ENCODE results near the gene CNPY1.

Gene CNPY1

DNA sequence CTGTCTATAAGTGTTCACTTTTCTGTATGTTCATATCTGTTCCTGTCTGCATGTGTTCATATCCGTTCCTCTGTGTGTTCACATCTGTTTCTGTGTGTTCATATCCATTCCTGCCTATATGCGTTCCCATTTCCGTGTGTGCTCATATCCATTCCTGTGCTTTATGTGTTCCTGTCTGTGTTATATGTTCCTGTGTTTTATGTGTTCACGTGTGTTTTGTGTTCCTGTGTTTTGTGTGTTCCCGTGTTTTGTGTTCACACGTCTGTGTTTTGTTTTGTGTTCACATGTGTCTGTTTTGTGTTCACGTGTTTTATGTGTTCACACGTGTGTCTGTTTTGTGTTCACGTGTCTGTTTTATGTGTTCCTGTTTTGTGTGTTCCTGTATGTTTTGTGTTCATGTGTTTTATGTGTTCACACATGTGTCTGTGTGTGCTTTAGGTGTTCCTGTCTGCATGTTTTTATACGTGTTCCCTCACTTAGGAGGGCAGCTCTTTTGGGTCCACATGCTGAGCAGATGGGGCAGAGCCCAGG is 42.2 kb upstream of the CNPY1 start:
- H3K27ac ChIP-seq = no peak overlapping the region
- no peak for TF ChIP-seq ZFX (IDR thresholded peaks at IDR 0.05)
- TF ChIP-seq CTCF (conservative IDR thresholded peaks at IDR 0.05) = no peak

DNA sequence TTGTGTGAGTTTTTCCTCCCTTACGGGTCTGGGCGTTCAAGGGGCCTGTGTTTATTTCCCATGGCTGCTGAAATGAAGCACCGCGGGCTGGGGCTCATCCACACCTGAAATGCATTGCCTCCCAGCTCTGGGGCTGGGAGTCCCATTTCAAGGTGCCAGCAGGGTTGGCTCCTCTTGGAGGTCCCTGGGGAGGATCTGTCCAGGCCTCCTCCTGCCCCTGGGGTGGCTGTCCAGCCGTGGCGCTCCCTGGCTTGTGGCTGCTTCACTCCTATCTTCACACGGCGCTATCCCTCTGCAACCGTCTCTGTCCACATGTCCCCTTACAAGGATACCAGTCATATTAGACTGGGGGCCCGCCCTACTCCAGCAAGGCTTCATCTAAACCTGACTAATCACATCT is 41.1 kb upstream of the CNPY1 start:
- TF ChIP-seq CTCF (conservative IDR thresholded peaks at IDR 0.05) (no peak), ZFX (IDR thresholded peaks at IDR 0.05) (no peak)
- no peak overlapping the region for H3K27ac ChIP-seq

- TF ChIP-seq ZFX (IDR thresholded peaks at IDR 0.05) (no peak), CTCF (conservative IDR thresholded peaks at IDR 0.05) (no peak)
- H3K27ac ChIP-seq = no peak overlapping the region
These were observed 40.6 kb upstream of the CNPY1 start for GRCh38 chr7:155586843-155587440.

- TF ChIP-seq ZFX (IDR thresholded peaks at IDR 0.05) (no peak), CTCF (conservative IDR thresholded peaks at IDR 0.05) (no peak)
- H3K27ac ChIP-seq = no peak overlapping the region
These were observed 39.6 kb upstream of the CNPY1 start for GRCh38 chr7:155585951-155586350.

DNA sequence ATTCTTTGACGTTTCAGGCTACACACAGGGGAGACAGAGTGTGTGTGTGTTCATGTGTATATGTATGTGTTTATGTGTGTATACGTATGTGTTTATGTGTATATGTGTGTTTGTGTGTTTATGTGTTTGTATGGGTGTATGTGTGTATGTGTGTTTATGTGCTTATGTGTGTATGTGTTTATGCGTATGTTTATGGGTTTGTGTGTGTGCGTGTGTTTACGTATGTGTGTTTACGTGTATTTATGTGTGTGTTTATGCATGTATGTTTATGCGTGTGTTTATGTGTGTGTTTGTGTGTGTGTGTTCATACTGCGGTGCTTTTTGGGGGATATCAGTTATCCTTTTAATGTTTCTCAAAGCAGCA is 39.2 kb upstream of the CNPY1 start:
- TF ChIP-seq ZFX (IDR thresholded peaks at IDR 0.05) (no peak), CTCF (conservative IDR thresholded peaks at IDR 0.05) (no peak)
- no peak overlapping the region for H3K27ac ChIP-seq

DNA sequence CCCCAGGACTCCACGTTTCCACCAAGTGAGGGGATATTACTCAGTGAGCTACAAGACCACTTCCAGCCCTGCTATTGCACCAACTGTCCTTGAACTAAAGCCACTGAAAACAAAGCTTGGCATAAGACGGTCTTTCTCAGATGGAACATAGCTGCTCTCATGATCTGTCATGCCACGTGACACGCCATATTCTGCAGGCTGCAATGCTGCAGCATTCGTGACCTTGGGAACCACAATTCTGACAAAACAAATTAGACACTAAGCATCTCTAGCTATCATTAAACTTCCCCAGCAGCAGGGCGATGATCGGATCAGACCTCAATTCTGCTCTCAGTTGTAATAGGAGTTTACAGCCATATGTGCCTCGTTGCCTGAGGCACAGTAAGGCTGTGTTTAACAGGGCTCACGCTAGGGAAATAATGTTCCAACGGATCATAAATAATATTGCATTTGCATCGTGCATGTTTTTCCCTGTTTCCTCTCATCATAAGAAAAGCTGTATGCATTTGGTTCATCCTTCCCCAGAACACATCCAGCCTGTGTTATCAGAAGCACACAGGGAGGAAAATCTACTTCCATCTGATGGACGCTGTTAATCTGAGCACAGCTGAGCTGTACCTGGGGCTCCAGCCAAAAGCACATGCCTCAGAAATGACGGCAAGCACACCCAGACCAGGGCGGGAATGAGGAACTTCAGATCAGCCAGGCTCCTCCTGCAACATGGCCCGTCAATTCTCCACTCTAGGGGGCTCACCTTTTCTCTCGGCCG is 38.6 kb upstream of the CNPY1 start:
- TF ChIP-seq ZFX (IDR thresholded peaks at IDR 0.05) (no peak), CTCF (conservative IDR thresholded peaks at IDR 0.05) (no peak)
- H3K27ac ChIP-seq = no peak overlapping the region

DNA sequence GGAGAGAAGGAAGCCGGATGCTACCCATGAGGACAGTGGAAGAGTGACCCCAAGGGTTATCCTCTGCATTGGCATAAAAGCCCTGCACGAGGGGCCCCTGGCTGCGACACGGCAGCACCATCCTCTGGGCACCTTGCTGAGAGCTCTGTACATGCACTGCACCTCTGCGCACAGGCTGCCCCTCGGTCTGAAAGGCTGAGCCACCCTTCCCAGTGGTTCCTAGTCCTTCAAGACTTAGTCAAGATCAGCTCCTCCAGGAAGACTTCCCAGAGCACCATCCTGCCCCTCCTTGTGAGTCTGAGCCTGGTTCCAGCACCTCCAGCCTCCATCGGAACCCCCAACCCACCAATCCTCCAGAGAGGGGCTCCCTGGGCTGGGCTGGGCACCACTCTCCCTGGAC is 37.9 kb upstream of the CNPY1 start:
- H3K27ac ChIP-seq = no peak overlapping the region
- TF ChIP-seq CTCF (conservative IDR thresholded peaks at IDR 0.05) (no peak), ZFX (IDR thresholded peaks at IDR 0.05) (no peak)

Data from C4-2B (cell line).